ENCODE measurements around the gene DAGLA.

The DAGLA gene

DNA sequence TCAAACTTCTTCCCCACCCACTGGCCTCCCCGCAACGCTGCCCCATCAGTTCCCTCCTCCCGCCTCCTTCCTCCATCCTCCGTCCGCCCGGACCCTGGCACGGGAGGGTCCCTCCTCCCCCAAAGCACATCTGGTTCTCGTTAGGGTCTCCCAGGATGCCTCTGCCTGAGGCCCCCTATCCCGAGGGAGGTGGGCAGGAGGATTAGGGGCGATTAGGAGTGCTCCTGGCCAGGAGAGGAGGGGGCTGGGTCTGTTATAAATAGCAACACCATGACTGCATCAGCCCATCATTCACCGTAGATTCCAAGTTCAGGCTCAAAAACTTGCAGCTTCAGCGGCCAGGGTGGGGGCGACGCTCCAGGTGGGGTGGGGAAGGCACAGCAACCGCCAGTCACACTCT is 82.6 kb downstream of the DAGLA start:
- DNase-seq (ENCODE audit: low read depth in 3 of 3) = no peak

DNA sequence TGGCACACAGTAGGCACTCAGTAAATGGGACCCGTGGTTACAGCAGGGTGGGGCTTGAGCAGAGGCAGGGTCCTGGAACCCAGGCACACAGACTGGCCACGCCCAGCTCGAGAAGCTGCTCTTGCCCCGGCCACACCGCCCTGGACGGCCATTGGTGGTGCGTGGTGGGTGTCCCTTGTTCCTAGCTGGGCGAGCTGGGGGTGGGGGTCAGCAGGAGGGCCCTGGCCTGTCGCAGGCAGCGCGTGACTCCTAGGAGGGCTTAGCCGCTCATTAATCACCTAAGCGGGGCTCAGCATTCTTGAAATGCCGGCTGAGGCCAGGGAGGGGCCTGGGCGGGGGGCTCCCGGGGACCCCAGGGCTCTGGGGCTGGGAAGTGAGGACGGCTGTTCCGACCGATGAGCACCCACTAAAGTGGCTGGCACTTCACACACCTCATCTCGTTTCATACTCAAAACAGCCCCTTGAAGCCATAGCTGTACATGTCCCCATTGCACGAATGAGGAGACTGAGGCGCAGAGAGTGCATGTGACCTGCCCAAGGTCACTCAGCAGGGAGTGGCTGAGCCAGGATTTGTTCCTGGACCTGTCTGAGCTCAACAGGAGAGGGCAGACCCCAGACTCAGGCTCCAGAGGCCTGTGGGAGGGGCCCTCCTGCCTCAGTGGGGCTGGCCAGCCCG is 83.9 kb downstream of the DAGLA start:
- DNase-seq (ENCODE audit: low read depth in 3 of 3) = no peak

DNA sequence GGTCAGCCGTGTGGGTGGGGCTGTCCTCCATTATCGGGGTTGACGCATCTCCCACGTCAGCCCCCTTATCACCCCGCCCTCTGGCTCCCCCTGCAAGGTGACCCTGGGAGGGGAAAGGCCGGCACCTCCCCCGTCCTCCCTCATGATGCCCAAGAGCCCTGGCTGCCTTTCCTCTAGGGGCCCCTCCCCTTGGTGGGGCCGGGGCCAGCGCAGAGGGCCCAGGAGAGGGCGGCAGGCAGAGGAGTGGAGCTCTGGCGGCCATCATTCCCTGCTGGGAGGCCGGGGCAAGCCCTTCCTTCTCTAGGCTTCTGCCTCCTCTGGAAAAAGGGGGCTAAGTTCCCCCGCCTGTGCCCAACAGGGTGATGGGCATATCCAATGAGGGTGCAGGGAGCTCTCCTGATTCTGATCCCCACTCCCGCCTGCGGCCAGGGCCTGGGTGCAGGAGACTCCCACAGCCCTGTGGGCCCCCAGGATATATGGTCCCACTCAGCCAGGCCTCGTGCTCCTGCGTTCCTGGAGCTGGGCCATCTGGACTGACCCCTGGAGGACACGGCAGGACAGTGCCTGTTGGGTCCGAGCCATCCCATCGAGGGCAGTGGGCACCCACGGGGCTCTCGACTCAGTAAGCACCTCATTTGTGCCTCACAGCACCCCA is 84.5 kb downstream of the DAGLA start:
- no peak for DNase-seq (ENCODE audit: low read depth in 3 of 3)

DNA sequence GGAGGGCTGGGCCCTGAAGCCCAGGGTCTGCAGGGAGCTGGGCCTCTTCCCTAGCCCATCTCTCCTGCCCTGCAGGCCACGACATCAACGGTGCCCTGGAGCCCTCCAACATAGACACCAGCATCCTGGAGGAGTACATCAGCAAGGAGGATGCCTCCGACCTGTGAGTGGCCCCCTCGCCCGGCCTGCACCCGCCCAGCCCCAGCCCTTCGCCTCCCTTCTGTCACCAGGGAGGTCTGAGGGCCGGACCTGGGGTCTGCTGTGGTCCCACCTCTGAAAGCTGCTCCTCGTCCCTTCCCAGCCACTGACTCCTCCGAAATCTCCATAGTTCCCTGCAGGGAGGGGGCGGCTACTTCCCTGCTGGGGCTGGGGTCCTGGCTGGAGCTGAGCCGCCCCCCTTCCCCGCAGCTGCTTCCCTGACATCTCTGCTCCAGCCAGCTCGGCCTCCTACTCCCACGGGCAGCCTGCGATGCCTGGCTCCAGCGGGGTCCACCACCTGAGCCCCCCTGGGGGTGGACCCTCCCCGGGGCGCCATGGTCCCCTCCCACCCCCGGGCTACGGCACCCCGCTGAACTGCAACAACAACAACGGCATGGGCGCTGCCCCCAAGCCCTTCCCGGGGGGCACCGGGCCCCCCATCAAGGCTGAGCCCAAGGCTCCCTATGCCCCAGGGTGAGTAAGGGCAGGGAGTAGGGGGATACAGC is 85.5 kb downstream of the DAGLA start:
- DNase-seq (ENCODE audit: low read depth in 3 of 3) = no peak

DNA sequence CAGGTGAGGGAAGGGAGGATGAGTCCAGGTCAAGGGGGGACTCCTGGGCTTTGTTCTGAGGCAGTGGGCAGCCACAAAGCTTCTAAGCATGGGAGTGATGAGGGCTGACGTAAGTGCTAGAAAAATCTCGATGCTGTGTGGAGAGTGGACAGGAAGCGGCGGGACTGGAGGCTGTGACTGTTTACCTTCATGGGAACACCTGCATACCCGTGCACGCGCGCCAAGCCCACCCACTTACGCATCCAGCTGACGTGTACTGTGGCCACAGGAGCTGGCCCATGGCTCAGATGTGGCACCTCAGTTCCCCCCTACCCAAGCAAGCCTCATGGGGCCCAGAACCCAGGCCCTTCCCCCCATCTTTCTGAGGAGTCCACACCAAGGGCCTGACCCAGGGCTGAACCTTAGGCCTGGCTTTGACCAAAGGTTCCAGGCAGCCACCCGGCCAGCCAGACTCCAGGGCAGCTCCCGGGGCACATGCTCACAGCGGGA is 86.2 kb downstream of the DAGLA start:
- no peak for DNase-seq (ENCODE audit: low read depth in 3 of 3)

DNA sequence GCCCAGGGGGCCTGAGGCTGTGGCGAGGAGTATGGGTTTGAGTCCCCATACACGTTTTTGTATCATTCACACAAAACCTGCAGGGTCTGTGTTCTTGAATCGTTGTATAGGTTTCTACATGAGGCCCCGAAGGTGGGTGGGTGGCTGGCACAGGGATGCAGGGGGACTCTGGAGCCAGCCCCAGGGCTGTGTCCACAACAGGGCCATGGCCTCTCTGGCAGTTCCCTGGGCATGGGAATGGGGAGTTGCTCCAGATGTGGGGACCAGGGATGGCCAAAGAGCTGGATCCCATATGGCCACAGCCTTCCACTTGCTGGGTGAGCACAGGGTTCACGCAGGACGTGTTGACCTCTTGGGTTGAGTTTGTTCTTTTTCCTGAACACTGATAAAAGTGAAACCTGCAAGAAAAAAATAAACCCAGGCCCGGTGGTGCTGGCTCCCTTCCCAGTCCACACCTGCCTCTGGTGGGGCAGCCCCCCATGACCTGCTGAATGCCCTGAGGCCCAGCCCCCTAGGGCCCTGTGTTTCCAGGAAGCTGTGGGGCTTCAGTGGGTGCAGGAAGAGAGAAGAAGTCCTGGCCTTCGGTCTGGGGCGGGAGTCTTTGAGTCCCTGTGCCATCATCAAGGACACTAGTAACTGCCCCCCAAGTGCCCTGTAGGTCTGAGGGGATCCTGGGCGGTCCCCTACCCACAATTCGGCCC is 88.3 kb downstream of the DAGLA start:
- DNase-seq (ENCODE audit: low read depth in 3 of 3) = no peak

DNA sequence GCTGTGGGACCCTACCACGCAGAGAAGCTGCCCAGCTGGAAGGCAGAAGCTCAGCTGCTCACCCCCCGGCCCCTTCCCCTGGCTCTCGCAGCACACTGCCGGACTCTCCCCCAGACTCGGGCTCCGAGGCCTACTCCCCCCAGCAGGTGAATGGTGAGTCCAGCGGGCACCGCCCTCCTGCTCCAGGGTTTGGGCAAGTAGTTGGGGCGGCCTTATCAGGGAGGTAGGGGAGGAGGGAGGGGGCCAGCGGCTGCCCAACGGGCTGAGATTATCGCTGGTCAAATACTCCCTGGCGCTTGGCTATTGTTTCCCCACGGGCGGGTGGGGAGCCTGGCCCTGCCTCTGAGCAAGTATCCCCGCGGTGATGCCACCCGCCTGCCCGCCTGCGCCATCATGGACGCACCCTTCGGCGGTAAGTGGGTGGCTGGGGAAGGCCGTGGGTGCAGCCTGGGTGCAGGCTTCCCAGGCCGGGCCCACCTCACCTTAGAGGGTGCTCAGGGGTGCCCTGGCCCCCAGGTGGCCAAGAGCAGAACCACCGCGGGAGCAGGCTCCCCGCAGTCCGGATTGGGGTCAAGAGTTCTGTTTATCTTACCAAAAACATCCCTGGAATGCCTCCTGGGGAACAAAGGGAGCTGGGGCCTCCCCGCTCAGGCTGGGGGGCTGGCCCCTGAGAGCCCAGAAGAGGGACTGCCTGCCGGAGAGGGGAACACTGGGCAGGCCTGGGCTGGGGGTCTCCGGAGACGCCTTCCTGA is 89.2 kb downstream of the DAGLA start:
- DNase-seq (ENCODE audit: low read depth in 3 of 3) = no peak

DNA sequence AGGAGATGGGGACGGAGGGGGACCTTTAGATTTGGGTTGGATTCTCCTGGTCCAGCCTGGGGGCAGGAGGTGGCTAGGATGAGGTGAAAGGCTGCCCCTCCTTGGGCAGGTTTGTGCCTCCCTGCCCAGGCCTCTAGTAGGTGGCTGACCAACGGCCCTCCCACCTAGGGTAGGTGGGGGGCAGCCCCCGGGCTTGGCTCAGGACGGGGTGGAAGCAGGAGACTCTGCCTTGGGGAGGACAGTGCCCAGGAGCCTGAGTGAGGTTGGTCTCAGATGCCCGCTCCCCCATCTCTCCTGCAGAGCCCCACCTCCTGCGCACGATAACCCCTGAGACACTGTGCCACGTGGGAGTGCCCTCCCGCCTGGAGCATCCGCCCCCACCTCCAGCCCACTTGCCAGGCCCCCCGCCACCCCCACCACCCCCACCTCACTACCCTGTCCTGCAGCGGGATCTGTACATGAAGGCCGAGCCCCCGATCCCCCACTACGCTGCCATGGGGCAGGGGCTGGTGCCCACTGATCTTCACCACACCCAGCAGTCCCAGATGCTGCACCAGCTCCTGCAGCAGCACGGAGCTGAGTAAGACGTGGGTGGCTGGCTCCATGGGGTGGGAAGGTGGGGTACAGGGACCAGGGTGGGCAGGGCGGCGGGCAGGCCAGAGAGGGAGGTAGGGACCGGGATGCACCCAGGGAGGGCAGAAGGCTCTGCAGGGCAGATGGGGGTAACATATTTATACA is 89.9 kb downstream of the DAGLA start:
- no peak for DNase-seq (ENCODE audit: low read depth in 3 of 3)

DNA sequence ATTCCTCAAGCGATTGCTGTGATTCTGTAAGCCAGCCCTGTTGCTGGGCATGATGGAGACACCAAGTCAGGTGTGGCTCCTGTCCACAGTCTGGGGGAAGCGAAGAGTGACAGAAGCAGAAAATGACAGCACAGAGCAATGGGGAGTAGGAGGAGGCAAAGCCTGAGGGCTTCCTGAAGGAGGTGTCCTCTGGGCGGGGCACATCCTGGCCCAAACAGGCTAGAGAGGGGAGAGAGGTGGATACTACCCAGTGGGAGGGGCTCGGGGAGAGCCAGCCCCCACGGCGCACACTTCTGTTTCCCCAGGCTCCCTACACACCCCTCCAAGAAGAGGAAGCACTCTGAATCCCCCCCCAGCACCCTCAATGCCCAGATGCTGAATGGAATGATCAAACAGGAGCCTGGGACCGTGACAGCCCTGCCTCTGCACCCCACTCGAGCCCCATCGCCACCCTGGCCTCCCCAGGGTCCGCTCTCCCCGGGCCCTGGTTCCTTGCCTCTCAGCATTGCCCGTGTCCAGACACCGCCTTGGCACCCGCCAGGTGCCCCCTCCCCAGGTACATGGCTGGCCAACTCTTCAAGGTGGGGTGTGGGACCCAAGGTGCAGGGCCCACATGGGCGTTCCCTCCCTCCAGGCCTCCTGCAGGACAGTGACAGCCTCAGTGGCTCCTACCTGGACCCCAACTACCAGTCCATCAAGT is 91.2 kb downstream of the DAGLA start:
- no peak for DNase-seq (ENCODE audit: low read depth in 3 of 3)

DNA sequence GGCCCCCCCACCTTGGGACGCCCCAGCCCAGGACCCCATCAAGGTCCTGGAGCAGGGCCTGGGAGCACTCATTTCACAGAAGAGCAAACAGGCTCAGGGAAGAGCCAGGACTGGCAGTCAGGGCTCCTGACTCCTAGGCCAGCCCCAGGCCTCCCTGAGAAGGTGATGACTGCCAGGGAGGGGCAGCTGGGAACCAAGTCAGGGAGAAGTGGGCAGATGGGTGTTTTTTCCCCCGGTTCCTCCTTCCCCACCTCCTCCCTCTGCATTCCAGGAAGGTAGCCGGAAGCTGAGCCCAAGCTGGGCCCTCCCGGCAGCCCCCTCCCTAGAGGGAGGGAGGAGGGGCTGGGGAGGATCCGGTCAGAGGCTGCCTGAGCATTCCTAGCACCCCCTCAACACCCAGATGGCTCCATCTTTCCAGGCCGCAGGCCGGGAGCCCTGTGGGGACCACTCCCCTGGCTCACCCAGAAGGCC is 91.8 kb downstream of the DAGLA start:
- DNase-seq (ENCODE audit: low read depth in 3 of 3) = no peak

DNA sequence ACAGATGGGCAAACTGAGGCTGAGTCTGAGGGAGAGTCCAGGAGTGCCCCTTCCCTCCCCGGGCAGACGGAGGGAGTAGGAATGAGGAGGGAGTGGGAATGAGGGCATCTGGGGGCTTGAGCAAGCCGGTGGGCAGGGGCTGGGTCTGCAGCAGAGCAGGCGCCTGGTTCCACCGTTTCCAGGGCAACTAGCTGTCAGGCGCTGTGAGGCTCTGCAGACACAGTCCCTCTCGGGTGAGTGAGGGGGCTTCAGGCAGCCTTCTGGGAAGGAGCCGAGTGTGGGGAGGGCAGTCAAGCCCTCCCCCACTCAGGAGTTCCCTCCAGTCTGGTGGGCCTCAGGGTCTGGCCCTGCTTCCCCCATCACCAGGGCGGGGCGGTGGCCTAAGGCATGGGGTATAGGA is 93.2 kb downstream of the DAGLA start:
- DNase-seq (ENCODE audit: low read depth in 3 of 3) = no peak

DNA sequence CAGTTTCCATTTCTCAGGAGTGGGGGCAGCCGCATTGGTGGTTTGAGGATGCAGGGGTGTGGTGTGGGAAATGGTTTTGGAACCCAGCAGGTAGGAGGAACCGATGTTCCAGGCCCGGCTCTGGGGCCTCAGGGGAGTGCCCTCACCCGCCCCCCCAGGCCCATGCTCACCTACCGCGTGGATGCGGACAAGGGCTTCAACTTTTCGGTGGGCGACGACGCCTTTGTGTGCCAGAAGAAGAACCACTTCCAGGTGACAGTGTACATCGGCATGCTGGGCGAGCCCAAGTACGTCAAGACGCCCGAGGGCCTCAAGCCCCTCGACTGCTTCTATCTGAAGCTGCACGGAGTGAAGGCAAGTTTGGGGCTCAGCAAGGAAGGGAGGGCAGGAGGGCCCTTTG is 93.6 kb downstream of the DAGLA start:
- no peak for DNase-seq (ENCODE audit: low read depth in 3 of 3)

DNA sequence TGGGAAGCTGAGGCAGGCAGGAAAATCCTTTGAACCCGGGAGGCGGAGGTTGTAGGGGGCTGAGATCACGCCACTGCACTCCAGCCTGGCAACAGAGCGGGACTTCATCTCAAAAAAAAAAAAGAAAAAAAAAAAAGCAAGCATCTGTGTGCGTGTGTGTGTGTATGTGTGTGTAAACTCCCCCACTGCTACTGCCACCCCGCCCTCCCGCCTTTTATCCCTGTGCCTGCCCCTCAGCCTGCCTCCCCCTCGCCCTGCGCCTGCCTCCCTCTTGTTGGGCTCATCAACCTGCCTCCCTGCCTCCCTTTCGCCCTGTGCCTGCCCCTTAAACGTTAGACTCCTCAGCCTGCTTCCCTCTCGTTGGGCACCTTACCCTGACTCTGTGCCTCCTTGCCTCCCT is 94.2 kb downstream of the DAGLA start:
- DNase-seq (ENCODE audit: low read depth in 3 of 3) = no peak

DNA sequence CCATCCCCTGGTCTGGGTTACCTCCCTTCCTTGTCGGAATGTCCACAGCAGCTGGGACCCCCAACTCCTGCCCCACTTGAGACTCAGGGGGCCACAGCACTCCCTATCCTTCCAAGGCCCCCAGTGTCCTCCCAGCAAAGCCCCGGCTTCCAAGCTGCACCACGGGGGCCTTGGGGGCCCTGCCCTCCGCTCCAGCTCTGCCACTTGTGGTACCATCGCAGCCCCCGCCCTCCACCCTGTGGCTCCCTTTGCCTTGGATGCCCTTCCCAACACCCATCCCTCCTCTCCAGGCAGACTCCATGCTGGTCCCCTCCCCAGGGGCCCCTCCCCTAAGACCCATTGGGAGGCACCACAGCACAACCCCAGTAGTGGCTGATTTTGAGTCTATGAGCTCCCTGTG is 94.9 kb downstream of the DAGLA start:
- no peak for DNase-seq (ENCODE audit: low read depth in 3 of 3)

DNA sequence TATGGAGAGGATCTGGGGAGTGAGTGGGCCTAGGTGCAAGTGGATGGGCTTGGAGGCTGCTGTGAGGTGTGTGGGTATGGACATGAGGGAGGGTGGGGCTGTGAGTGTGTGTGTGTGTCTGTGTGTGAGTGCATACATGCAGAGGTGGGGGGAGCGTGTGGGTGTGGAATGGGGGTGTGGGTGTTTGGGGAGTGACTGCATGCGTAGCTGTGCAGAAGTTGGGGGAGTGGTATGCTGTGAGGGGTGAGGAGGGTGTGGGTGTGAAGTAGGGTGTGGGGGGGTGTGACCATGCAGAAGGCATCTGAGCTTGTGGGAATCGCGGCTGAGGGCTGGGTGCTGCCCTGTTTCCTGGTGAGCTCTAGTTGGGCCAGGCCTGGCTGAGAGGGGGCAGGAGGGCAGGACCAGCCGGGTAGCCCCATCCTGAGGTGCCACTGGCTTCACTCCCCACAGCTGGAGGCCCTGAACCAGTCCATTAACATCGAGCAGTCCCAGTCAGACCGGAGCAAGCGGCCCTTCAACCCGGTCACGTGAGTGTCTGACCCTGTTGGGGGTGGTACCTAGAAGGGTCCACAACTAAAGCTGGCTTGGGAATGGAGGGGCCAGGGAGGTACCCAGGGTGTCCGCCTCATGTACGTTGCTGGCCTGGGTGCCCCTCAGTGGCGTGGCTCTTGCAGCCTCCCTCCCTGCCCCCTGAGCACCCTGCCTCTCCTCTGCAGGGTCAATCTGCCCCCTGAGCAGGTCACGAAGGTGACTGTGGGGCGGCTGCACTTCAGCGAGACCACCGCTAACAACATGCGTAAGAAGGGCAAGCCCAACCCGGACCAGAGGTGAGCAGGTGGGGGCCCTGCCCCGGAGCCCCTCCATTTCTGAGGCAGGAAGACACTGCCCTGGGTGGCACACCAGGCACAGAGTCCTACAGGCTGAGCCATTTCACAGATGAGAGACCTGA is 95.7 kb downstream of the DAGLA start:
- DNase-seq (ENCODE audit: low read depth in 3 of 3) = no peak

DNA sequence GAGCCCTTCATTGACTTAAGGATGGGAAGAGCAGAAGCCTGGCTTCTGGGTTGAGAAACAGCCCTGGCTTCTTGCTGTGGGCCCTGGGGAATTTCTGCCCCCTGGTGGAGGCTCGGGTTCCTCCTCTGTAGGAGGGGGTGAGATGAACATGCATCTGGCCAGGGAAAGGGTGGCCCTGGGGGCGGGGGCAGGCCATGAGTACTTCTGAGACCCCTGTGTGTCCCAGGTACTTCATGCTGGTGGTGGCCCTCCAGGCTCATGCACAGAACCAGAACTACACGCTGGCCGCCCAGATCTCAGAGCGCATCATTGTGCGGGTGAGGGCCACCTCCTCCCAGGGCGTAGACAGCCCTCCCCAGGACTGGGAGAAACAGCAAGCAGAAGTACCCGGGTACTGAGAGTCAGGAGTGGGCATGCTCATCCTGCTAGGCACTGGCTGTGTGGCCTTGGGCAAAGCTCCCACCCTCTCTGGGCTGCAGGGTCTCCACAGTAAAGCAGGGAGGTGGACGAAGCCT is 96.4 kb downstream of the DAGLA start:
- peak; percentile 43 to 65 (median 52) for DNase-seq (ENCODE audit: low read depth in 3 of 3)

DNA sequence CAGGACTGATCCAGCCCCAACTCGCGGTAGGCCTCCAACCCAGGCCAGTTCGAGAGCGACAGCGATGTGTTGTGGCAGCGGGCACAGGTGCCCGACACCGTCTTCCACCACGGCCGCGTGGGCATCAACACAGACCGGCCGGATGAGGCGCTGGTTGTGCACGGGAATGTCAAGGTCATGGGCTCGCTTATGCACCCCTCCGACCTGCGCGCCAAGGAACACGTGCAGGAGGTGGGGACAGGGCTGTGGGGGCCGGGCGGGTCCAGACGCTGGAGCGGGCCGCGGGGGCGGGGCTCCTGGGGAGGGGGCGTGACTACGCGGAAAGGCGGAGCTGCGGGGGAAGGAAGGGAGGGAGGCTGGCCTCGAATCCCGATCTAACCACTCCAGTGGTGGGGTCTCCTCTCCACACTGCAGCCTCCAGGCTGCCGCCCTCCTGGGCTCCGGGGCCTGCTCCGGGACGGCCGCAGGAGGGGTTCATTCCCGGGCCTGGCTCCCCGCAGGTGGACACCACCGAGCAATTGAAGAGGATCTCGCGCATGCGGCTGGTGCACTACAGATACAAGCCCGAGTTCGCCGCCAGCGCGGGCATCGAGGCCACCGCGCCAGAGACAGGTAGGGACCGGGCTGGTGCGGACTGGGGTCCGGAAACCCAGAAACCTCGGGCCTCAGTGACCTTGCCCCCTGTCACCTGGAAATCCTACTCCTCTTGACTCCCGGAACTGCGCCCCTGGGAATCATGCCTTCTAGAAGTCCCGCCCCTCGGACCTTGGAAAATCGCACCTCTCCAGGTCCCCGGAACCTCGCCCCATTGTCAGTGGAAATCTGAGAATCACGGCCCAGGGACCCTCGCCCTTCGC is 97.3 kb downstream of the DAGLA start:
- DNase-seq (ENCODE audit: low read depth in 3 of 3) = peak; percentile 20 to 42 (median 24)

DNA sequence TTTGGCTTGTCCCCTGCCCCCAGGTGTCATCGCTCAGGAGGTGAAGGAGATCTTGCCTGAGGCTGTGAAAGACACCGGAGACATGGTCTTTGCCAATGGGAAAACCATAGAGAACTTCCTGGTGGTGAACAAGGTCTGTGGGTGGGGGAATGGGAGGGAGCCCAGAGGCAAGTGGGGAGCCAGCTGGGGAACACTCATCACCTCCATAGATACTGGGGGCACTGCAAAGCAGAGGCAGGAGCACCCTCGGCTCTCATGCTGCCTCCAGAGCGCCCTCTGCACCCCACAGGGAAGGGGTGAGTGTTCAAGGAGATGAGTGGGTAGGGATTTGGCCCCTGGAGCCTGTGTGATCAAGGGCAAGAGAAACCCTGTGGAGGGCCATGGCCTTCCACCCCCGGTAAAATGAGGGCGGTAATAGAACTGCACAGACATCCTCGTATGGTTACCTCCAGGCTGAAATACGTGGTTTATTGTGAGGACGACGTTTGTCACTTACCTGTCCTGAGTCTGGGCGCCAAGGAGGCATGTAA is 98.2 kb downstream of the DAGLA start:
- no peak for DNase-seq (ENCODE audit: low read depth in 3 of 3)

Measured in stimulated activated CD4-positive, alpha-beta T cell treated with anti-CD3 and anti-CD28 coated beads, TNF-alpha, amount 100 ng/mL, for 48 hours (primary cell).